H1 (cell line): Measurements from ENCODE around the gene TNRC6C. TPM values are rescaled to one million over a fixed set of nuclear protein-coding genes. Genes with fewer than 3 reads are reported as not detected.

Experiments
- CHD2 ChIP-seq: IDR thresholded peaks from 2 replicates; pipeline ENCODE4 v1.6.1; 2012; ENCODE audit warnings: low read length, improper control_type of control experiment
- SUZ12 ChIP-seq: fragments of 200-600 bp; sonication (generic); IDR thresholded peaks from 2 replicates; pipeline ENCODE4 v1.6.1; 2012; ENCODE audit warnings: mild to moderate bottlenecking, inconsistent platforms, low read length, moderate library complexity, mixed read lengths
- TAF7 ChIP-seq: optimal IDR thresholded peaks from 2 replicates; pipeline ENCODE3; 2011; ENCODE audit warnings: low read depth, mild to moderate bottlenecking, inconsistent platforms, low read length, moderate library complexity, borderline replicate concordance
- polyA plus RNA-seq, 7 experiments: library from polyadenylated mRNA; depleted of rRNA in 3 of 7; stranded (reverse) in 5 of 7; unstranded in 2 of 7; fragments of >200 nt in 5 of 7; fragments of 200-250 nt in 2 of 7; gene quantifications; 1 replicate in 5 of 7; 2 replicates in 1 of 7; 4 replicates in 1 of 7; pipeline versions ENCODE4 v1.2.1 to v1.2.3, GENCODE V29; 2011 to 2013; ENCODE audit warnings: missing spikeins in 2 of 7, mixed read lengths in 2 of 7
- total RNA-seq: library from RNA; stranded (reverse); fragmentation: NEBNext Ultra II Directional; extraction: Animal tissue kit (Norgen Biotek cat#: 25700); gene quantifications from 2 replicates; pipeline ENCODE4 v1.2.1, GENCODE V29; 2021
- TF ChIP-seq, protein P1 (sequence below), 3 experiments: IDR thresholded peaks; 1 replicate in 2 of 3; 2 replicates in 1 of 3; pipeline versions ENCODE4 v1.5.1 to v1.6.1; 2011; ENCODE audit warnings: low read length in 3 of 3, mild to moderate bottlenecking in 3 of 3, inconsistent platforms in 2 of 3, low read depth in 1 of 3, moderate library complexity in 1 of 3; ENCODE audit not compliant: insufficient read depth in 1 of 3; ENCODE audit errors: control extremely low read depth in 1 of 3
- TF ChIP-seq, protein P2 (sequence below): IDR thresholded peaks from 2 replicates; pipeline ENCODE4 v1.6.1; 2011; ENCODE audit warnings: low read length, improper control_type of control experiment

TNRC6C gene
- total and polyA plus RNA-seq, 2 of the 8 experiments (the other 6 are each of a cell fraction or from before 2014, with no cell fraction given) = 2.8 to 28.9 TPM

DNA sequence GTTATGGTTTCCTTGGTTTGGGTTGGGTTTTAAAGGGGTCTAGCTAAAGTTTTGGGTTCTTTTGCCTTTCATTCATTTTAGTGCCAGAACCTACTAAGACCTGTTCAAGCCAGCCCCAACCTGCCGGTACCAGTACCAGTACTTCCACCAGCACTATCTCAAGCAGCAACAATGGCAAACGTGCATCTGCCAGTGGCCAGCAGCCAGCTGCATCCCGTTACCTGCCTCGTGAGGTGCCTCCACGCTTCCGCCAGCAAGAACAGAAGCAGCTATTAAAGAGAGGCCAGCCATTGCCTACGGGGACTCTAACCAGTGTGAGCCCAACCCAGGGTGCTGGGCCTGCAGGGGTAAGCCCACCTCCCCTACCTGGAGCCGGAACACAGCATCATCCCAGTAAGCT, 72.9 kb downstream of the TNRC6C start (continued):
- TF ChIP-seq, protein P1, sequence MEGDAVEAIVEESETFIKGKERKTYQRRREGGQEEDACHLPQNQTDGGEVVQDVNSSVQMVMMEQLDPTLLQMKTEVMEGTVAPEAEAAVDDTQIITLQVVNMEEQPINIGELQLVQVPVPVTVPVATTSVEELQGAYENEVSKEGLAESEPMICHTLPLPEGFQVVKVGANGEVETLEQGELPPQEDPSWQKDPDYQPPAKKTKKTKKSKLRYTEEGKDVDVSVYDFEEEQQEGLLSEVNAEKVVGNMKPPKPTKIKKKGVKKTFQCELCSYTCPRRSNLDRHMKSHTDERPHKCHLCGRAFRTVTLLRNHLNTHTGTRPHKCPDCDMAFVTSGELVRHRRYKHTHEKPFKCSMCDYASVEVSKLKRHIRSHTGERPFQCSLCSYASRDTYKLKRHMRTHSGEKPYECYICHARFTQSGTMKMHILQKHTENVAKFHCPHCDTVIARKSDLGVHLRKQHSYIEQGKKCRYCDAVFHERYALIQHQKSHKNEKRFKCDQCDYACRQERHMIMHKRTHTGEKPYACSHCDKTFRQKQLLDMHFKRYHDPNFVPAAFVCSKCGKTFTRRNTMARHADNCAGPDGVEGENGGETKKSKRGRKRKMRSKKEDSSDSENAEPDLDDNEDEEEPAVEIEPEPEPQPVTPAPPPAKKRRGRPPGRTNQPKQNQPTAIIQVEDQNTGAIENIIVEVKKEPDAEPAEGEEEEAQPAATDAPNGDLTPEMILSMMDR (IDR thresholded peaks at IDR 0.05; ENCODE audit: control extremely low read depth in 1 of 3, insufficient read depth in 1 of 3, low read depth in 1 of 3, low read length in 3 of 3) = no peak
- TF ChIP-seq CHD2 (no peak), SUZ12 (no peak), TAF7 (no peak)
- TF ChIP-seq, protein P2, sequence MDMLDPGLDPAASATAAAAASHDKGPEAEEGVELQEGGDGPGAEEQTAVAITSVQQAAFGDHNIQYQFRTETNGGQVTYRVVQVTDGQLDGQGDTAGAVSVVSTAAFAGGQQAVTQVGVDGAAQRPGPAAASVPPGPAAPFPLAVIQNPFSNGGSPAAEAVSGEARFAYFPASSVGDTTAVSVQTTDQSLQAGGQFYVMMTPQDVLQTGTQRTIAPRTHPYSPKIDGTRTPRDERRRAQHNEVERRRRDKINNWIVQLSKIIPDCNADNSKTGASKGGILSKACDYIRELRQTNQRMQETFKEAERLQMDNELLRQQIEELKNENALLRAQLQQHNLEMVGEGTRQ = no peak
